ENCODE measurements around the gene RPS17. TPM values are rescaled to one million over a fixed set of nuclear protein-coding genes. Genes with fewer than 3 reads are reported as not detected.
"Not testable (repeated sequence)": the region's sequence is repeated elsewhere in the genome, so short reads cannot be mapped to it uniquely, and the experiment has no call there.

The RPS17 gene
- total and polyA plus RNA-seq, 8 donors = 1,218 to 2,546 (median 2,305) TPM

DNA sequence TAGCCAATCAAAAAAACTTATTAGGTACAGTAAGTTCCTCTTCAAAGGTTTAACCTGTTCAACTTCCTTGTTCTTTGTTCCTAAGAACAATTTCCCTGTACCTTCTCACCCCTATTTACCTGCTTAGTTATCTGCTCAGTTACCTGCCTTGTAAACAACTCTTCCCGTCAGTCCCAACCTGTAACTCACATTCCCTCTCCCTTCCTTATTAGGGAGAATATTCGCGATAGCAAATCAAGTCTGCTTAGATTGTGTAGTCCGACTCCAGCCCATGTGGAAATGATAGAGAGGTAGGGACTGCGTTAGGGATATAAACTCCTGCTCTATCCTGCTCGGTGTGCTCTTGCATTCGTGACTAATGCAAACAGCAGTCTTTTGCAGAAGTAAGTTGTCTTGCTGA lies 53.2 kb downstream of the RPS17 start:
- DNase-seq; H3K27me3 ChIP-seq; intact Hi-C loops (cut with DNase I); H3K27ac ChIP-seq; H3K9me3 ChIP-seq; H3K4me1 ChIP-seq; H3K36me3 ChIP-seq; H3K4me3 ChIP-seq; ATAC-seq: not testable (repeated sequence)

Other genes starting within 250 kb of the RPS17 start
- gene GOLGA6L10, start 191.0 kb downstream of the RPS17 start, total RNA-seq = 1 to 10 TPM; 1.5 to 2.1 TPM
- gene GOLGA6L10, start 191.0 kb downstream of the RPS17 start, polyA plus RNA-seq (ENCODE audit: insufficient read length in 6 of 6) = 10 to 100 TPM in 3 of 6 donors, 1 to 10 TPM in 3; 3.9 to 13.6 (median 9.2) TPM
- 1 to 10 TPM; 2.7 to 3.3 TPM for gene GOLGA6L9, start 110.6 kb downstream of the RPS17 start, total RNA-seq
- gene GOLGA6L9, start 110.6 kb downstream of the RPS17 start, polyA plus RNA-seq (ENCODE audit: insufficient read length in 6 of 6) = 10 to 100 TPM; 11.3 to 16.5 (median 13.9) TPM
- gene CPEB1, start 106.9 kb upstream of the RPS17 start, total RNA-seq = 1 to 10 TPM; 1.3 to 2.7 TPM
- gene CPEB1, start 106.9 kb upstream of the RPS17 start, polyA plus RNA-seq (ENCODE audit: insufficient read length in 6 of 6) = 1 to 10 TPM; 2.7 to 5.0 (median 3.6) TPM
- 1 to 10 TPM in 1 of 2 donors, under 1 TPM in 1; 0.82 to 1.6 TPM for gene AP3B2, start 169.4 kb upstream of the RPS17 start, total RNA-seq
- gene AP3B2, start 169.4 kb upstream of the RPS17 start, polyA plus RNA-seq (ENCODE audit: insufficient read length in 6 of 6) = 1 to 10 TPM; 1.5 to 3.0 (median 2.4) TPM